ENCODE data around the gene DENND1B. TPM values are rescaled to one million over a fixed set of nuclear protein-coding genes. Genes with fewer than 3 reads are reported as not detected.

The DENND1B gene
- total and polyA plus RNA-seq, 2 of the 8 experiments (the other 6 are each of a cell fraction or from before 2014, with no cell fraction given): 0.74 to 3.3 TPM

- CTCF ChIA-PET (ENCODE audit: partially characterized antibody): interaction anchor here (1.3 to 2.1 kb wide), 4 partner anchors 15 to 383 kb away, joined by 3 to 7 read pairs (median 6); no protein-coding TSS in a partner anchor
- H2AK5ac ChIP-seq (ENCODE audit: low read depth, low read length): no peak overlapping the region
- no peak overlapping the region for H3K18ac ChIP-seq (ENCODE audit: extremely low read depth, low read length)
- no peak overlapping the region for H2BK20ac ChIP-seq (ENCODE audit: low read length)
- no peak overlapping the region for H4K5ac ChIP-seq (ENCODE audit: insufficient read length, low read depth, low read length)
- no peaks in the 10 kb centered on the region for H3K36me3 ChIP-seq (ENCODE audit: control insufficient read depth in 2 of 4, insufficient read depth in 4 of 4, low read length in 3 of 4)
- no peak overlapping the region for H3K23ac ChIP-seq (ENCODE audit: insufficient read length)
- no peak overlapping the region for H3K4ac ChIP-seq (replicated peaks; ENCODE audit: insufficient read length, low read depth, low read length)
- H4K20me1 ChIP-seq (replicated peaks in 1 of 2; ENCODE audit: control insufficient read depth in 1 of 2, insufficient read depth in 2 of 2, low read length in 2 of 2): no peaks in the 10 kb centered on the region
- no peak overlapping the region for H2BK120ac ChIP-seq (replicated peaks; ENCODE audit: low read depth, low read length)
- no peak overlapping the region for H3K14ac ChIP-seq (ENCODE audit: insufficient read length)
- H2AFZ ChIP-seq (ENCODE audit: low read length): no peak overlapping the region
- H2BK15ac ChIP-seq (ENCODE audit: low read length): no peak overlapping the region
- no peaks in the 10 kb centered on the region for H3K79me2 ChIP-seq (ENCODE audit: control insufficient read depth in 1 of 2, insufficient read depth in 2 of 2, low read length in 2 of 2)
- H3K56ac ChIP-seq (replicated peaks; ENCODE audit: insufficient read length, low read depth, low read length): no peak overlapping the region
- H2BK12ac ChIP-seq (ENCODE audit: low read depth, low read length): no peak overlapping the region
- POLR2A ChIA-PET (ENCODE audit: partially characterized antibody): no interaction called here
- H3K4me3 ChIP-seq (ENCODE audit: extremely low read depth in 1 of 4, insufficient read depth in 2 of 4, low read depth in 3 of 4, low read length in 4 of 4): no peak overlapping the region
- no peaks in the 10 kb centered on the region for H3K23me2 ChIP-seq (ENCODE audit: low read depth, low read length)
- H3K27ac ChIP-seq (ENCODE audit: low read depth, low read length): no peak overlapping the region
- no peak overlapping the region for H3K9ac ChIP-seq (replicated peaks in 1 of 4; ENCODE audit: extremely low read depth in 1 of 4, low read depth in 3 of 4, low read length in 3 of 4)
- H4K91ac ChIP-seq (replicated peaks; ENCODE audit: insufficient read length, low read length): no peak overlapping the region
- no peak overlapping the region for H4K8ac ChIP-seq (ENCODE audit: extremely low read depth, insufficient read depth, low read length)
- DNase-seq (ENCODE audit: low read depth in 1 of 2, low spot score in 2 of 2): no peak
- H3K4me2 ChIP-seq (ENCODE audit: insufficient read depth in 1 of 2, low read depth in 2 of 2, low read length in 2 of 2): 0 out of 4 replicates have a peak overlapping the region, but pooled peaks of 1 of the 2 experiments have one; percentile 3
- H3K27me3 ChIP-seq (replicated peaks in 1 of 4; ENCODE audit: control insufficient read depth in 3 of 4, extremely low read depth in 1 of 4, insufficient read depth in 3 of 4, low read length in 3 of 4): no peaks in the 10 kb centered on the region
- peak; percentile 60 for FAIRE-seq
- peaks cover 0 to 9% (median 0%) of the 10 kb centered on the region in 4 experiments; a peak in 3 of 7 replicates for H3K4me1 ChIP-seq (replicated peaks in 1 of 4; ENCODE audit: control insufficient read depth in 3 of 4, insufficient read depth in 4 of 4, low read length in 3 of 4)
- no peaks in the 10 kb centered on the region for H3K9me3 ChIP-seq (ENCODE audit: insufficient read depth in 2 of 2, low read depth in 1 of 2, low read length in 1 of 2)
- H2BK5ac ChIP-seq (ENCODE audit: low read depth, low read length): no peak overlapping the region
- no peaks in the 10 kb centered on the region for H3K79me1 ChIP-seq (ENCODE audit: low read depth, low read length)
- TF ChIP-seq CEBPB (IDR thresholded peaks at IDR 0.05; ENCODE audit: low read depth, low read length) (no peak), BRCA1 (IDR thresholded peaks at IDR 0.05; ENCODE audit: low read depth, low read length) (no peak), EP300 (IDR thresholded peaks at IDR 0.05; ENCODE audit: borderline replicate concordance in 1 of 2, low read depth in 2 of 2, low read length in 2 of 2) (no peak), POLR2AphosphoS5 (IDR thresholded peaks at IDR 0.05; ENCODE audit: low read depth, low read length) (no peak), TEAD4 (IDR thresholded peaks at IDR 0.05; ENCODE audit: low read depth, low read length) (no peak), KDM4A (IDR thresholded peaks at IDR 0.05; ENCODE audit: low read depth, low read length, severe bottlenecking) (no peak), YY1 (IDR thresholded peaks at IDR 0.05; ENCODE audit: low read depth, low read length) (no peak), HDAC2 (IDR thresholded peaks at IDR 0.05; ENCODE audit: borderline replicate concordance in 1 of 2, low read depth in 2 of 2, low read length in 2 of 2) (peak in 1 of 2 experiments; percentile 92; a peak in 1 of 4 replicates), NANOG (IDR thresholded peaks at IDR 0.05; ENCODE audit: insufficient read depth, low read depth, low read length, poor library complexity, severe bottlenecking) (peak; percentile 49)
Observed at GRCh38 chr1:197541411-197541810, 233.9 kb downstream of the DENND1B start.

Data from H1 (cell line).